Measurements from ENCODE around the gene CFB. TPM values are rescaled to one million over a fixed set of nuclear protein-coding genes. Genes with fewer than 3 reads are reported as not detected.

Gene CFB
- total RNA-seq, 2 donors from 2014 or later, result 0.33 to 0.40 TPM

- ATAC-seq (no peak), DNase-seq (ENCODE audit: low spot score) (no peak)
- peaks cover 9 to 12% of the 10 kb centered on the region in 2 donors for H3K27me3 Mint-ChIP-seq
- H3K4me1 Mint-ChIP-seq (ENCODE audit: low read depth in 2 of 2), result peaks cover 5 to 8% of the 10 kb centered on the region in 2 donors
- no peaks in the 10 kb centered on the region for H3K9me3 Mint-ChIP-seq
- no peak overlapping the region for H3K4me3 Mint-ChIP-seq
- no peak overlapping the region for H3K27ac Mint-ChIP-seq
- peaks cover under 1% of the 10 kb centered on the region for H3K36me3 Mint-ChIP-seq
These were observed 2.0 kb downstream of the CFB start for GRCh38 chr6:31947864-31948263.

- Mint-ChIP-seq H3K27me3 (peaks cover 8 to 12% of the 10 kb centered on the region in 2 donors), H3K36me3 (peaks cover 5% of the 10 kb centered on the region), H3K4me1 (ENCODE audit: low read depth in 2 of 2) (peaks cover 5 to 8% of the 10 kb centered on the region in 2 donors), H3K4me3 (no peak overlapping the region), H3K27ac (no peak overlapping the region), H3K9me3 (no peaks in the 10 kb centered on the region)
- ATAC-seq (no peak), DNase-seq (ENCODE audit: low spot score) (no peak)
These were observed 2.4 kb downstream of the CFB start for GRCh38 chr6:31948306-31948705.

- Mint-ChIP-seq H3K4me1 (ENCODE audit: low read depth in 2 of 2) (peaks cover 5 to 8% of the 10 kb centered on the region in 2 donors), H3K27ac (no peak overlapping the region), H3K27me3 (peaks cover 8 to 12% of the 10 kb centered on the region in 2 donors), H3K4me3 (no peak overlapping the region), H3K36me3 (peaks cover 10% of the 10 kb centered on the region), H3K9me3 (no peaks in the 10 kb centered on the region)
- DNase-seq (ENCODE audit: low spot score) (no peak), ATAC-seq (no peak)
These were observed 3.0 kb downstream of the CFB start for GRCh38 chr6:31948753-31949413.

- no peaks in the 10 kb centered on the region for H3K9me3 Mint-ChIP-seq
- H3K27ac Mint-ChIP-seq, result no peak overlapping the region
- peaks cover 8 to 10% of the 10 kb centered on the region in 2 donors for H3K27me3 Mint-ChIP-seq
These were observed 4.1 kb downstream of the CFB start for GRCh38 chr6:31949926-31950548.

GRCh38 chr6:31952140-31952805, 6.4 kb downstream of the CFB start:
- no peak overlapping the region for H3K27ac Mint-ChIP-seq
- no peaks in the 10 kb centered on the region for H3K9me3 Mint-ChIP-seq
- peak in 1 of 2 donors; percentile 67 for ATAC-seq
- peaks cover 3 to 10% of the 10 kb centered on the region in 2 donors for H3K4me1 Mint-ChIP-seq (ENCODE audit: low read depth in 2 of 2)
- DNase-seq (ENCODE audit: low spot score), result no peak
- peaks cover 19% of the 10 kb centered on the region for H3K36me3 Mint-ChIP-seq
- peaks cover 0 to 3% of the 10 kb centered on the region in 2 donors for H3K27me3 Mint-ChIP-seq
- H3K4me3 Mint-ChIP-seq, result no peak overlapping the region

More at GRCh38 chr6:31949926-31950548, 4.1 kb downstream of the CFB start:
- Mint-ChIP-seq H3K4me1 (ENCODE audit: low read depth in 2 of 2) (peaks cover 5 to 11% of the 10 kb centered on the region in 2 donors), H3K36me3 (peaks cover 19% of the 10 kb centered on the region), H3K4me3 (no peak overlapping the region)
- ATAC-seq (no peak), DNase-seq (ENCODE audit: low spot score) (no peak)

- Mint-ChIP-seq H3K27ac (peak overlapping the region; percentile 1 to 10), H3K4me1 (ENCODE audit: low read depth in 2 of 2) (peaks cover 9 to 15% of the 10 kb centered on the region in 2 donors), H3K27me3 (no peaks in the 10 kb centered on the region), H3K36me3 (peaks cover 19% of the 10 kb centered on the region), H3K9me3 (no peaks in the 10 kb centered on the region), H3K4me3 (no peak overlapping the region)
- ATAC-seq (no peak), DNase-seq (ENCODE audit: low spot score) (no peak)
These were observed 7.0 kb downstream of the CFB start for GRCh38 chr6:31952890-31953289.

GRCh38 chr6:31954511-31954910, 8.6 kb downstream of the CFB start:
- no peak for DNase-seq (ENCODE audit: low spot score)
- ATAC-seq, result no peak
- Mint-ChIP-seq H3K27me3 (no peaks in the 10 kb centered on the region), H3K36me3 (peaks cover 19% of the 10 kb centered on the region), H3K4me1 (ENCODE audit: low read depth in 2 of 2) (peaks cover 20 to 22% of the 10 kb centered on the region in 2 donors), H3K9me3 (no peaks in the 10 kb centered on the region), H3K27ac (peak overlapping the region in 1 of 2 donors; percentile 31), H3K4me3 (no peak overlapping the region)

GRCh38 chr6:31956796-31957195, 10.9 kb downstream of the CFB start:
- Mint-ChIP-seq H3K27ac (peak overlapping the region; percentile 91 to 93), H3K36me3 (peaks cover 22% of the 10 kb centered on the region), H3K4me3 (peak overlapping the region; percentile 100), H3K27me3 (no peaks in the 10 kb centered on the region), H3K4me1 (ENCODE audit: low read depth in 2 of 2) (peaks cover 39 to 40% of the 10 kb centered on the region in 2 donors), H3K9me3 (no peaks in the 10 kb centered on the region)
- DNase-seq (ENCODE audit: low spot score), result no peak
- no peak for ATAC-seq

GRCh38 chr6:31958412-31958740, 12.5 kb downstream of the CFB start:
- ATAC-seq (no peak), DNase-seq (ENCODE audit: low spot score) (no peak)
- Mint-ChIP-seq H3K4me1 (ENCODE audit: low read depth in 2 of 2) (peaks cover 45 to 49% of the 10 kb centered on the region in 2 donors), H3K27me3 (no peaks in the 10 kb centered on the region), H3K36me3 (peaks cover 20% of the 10 kb centered on the region), H3K27ac (peak overlapping the region; percentile 91 to 93), H3K4me3 (peak overlapping the region; percentile 100), H3K9me3 (no peaks in the 10 kb centered on the region)

- ATAC-seq (peak; percentile 99 to 100), DNase-seq (ENCODE audit: low spot score) (peak; percentile 99)
- Mint-ChIP-seq H3K27me3 (no peaks in the 10 kb centered on the region), H3K4me3 (peak within 1 kb of the TSS; percentile 100), H3K4me1 (ENCODE audit: low read depth in 2 of 2) (peaks cover 45 to 49% of the 10 kb centered on the region in 2 donors), H3K36me3 (peaks cover 13% of the 10 kb centered on the region), H3K27ac (peak within 1 kb of the TSS; percentile 91 to 93), H3K9me3 (no peaks in the 10 kb centered on the region)
These were observed 13.1 kb downstream of the CFB start, which contains the start of the genes NELFE and SKIC2 for GRCh38 chr6:31958741-31959739. Gene NELFE (minus strand): TSS chr6:31958971. CDS start chr6:31958446, 525 bp downstream. Gene SKIC2 (plus strand): TSS chr6:31959175. CDS start chr6:31959193, 18 bp downstream.

GRCh38 chr6:31961616-31962015, 15.7 kb downstream of the CFB start:
- no peak for DNase-seq (ENCODE audit: low spot score)
- peaks cover 45 to 46% of the 10 kb centered on the region in 2 donors for H3K4me1 Mint-ChIP-seq (ENCODE audit: low read depth in 2 of 2)
- peak overlapping the region in 1 of 2 donors; percentile 36 for H3K27ac Mint-ChIP-seq
- peaks cover 14% of the 10 kb centered on the region for H3K36me3 Mint-ChIP-seq
- H3K9me3 Mint-ChIP-seq, result no peaks in the 10 kb centered on the region
- H3K27me3 Mint-ChIP-seq, result no peaks in the 10 kb centered on the region
- ATAC-seq, result no peak
- H3K4me3 Mint-ChIP-seq, result peak overlapping the region; percentile 6

GRCh38 chr6:31963921-31964320, 18.0 kb downstream of the CFB start:
- Mint-ChIP-seq H3K36me3 (peaks cover 14% of the 10 kb centered on the region), H3K4me3 (no peak overlapping the region), H3K4me1 (ENCODE audit: low read depth in 2 of 2) (peaks cover 28 to 43% of the 10 kb centered on the region in 2 donors), H3K9me3 (no peaks in the 10 kb centered on the region), H3K27me3 (no peaks in the 10 kb centered on the region), H3K27ac (peak overlapping the region in 1 of 2 donors; percentile 10)
- no peak for DNase-seq (ENCODE audit: low spot score)
- no peak for ATAC-seq

- Mint-ChIP-seq H3K4me3 (no peak overlapping the region), H3K27me3 (no peaks in the 10 kb centered on the region), H3K9me3 (no peaks in the 10 kb centered on the region), H3K4me1 (ENCODE audit: low read depth in 2 of 2) (peaks cover 19 to 38% of the 10 kb centered on the region in 2 donors), H3K36me3 (peaks cover 14% of the 10 kb centered on the region), H3K27ac (no peak overlapping the region)
- no peak for ATAC-seq
- no peak for DNase-seq (ENCODE audit: low spot score)
These were observed 19.8 kb downstream of the CFB start for GRCh38 chr6:31965700-31966099.
